Neural cell (in vitro differentiated cells): ENCODE measurements around the gene NTNG1.

ENCODE experiments used
- CTCF ChIP-seq: fragments of 450-650 bp; IDR thresholded peaks from 2 replicates; pipeline ENCODE4 v1.5.1; 2014; ENCODE audit warnings: antibody characterized with exemption, mild to moderate bottlenecking, moderate library complexity; ENCODE audit not compliant: poor library complexity, severe bottlenecking
- EP300 ChIP-seq: fragments of 450-650 bp; conservative IDR thresholded peaks from 2 replicates; pipeline ENCODE4 v1.6.1; 2014; ENCODE audit warnings: antibody characterized with exemption, mild to moderate bottlenecking, moderate library complexity; ENCODE audit not compliant: poor library complexity, severe bottlenecking
- POLR2AphosphoS5 ChIP-seq: IDR thresholded peaks from 2 replicates; pipeline ENCODE4 v1.6.1; 2012
- RAD21 ChIP-seq: fragments of 450-650 bp; conservative IDR thresholded peaks from 2 replicates; pipeline ENCODE4 v1.6.1; 2014; ENCODE audit warnings: antibody characterized with exemption, mild to moderate bottlenecking, moderate library complexity
- REST ChIP-seq: IDR thresholded peaks from 2 replicates; pipeline ENCODE4 v1.6.1; 2012; ENCODE audit warnings: borderline replicate concordance
- SMC3 ChIP-seq: fragments of 450-650 bp; conservative IDR thresholded peaks from 2 replicates; pipeline ENCODE4 v1.6.1; 2014; ENCODE audit warnings: antibody characterized with exemption, mild to moderate bottlenecking, moderate library complexity; ENCODE audit not compliant: poor library complexity
- TAF1 ChIP-seq: IDR thresholded peaks from 2 replicates; pipeline ENCODE4 v1.6.1; 2012; ENCODE audit warnings: low read depth

GRCh38 chr1:107175102-107175909, 34.5 kb downstream of the NTNG1 start:
- TF ChIP-seq EP300, result no peak
- TF ChIP-seq CTCF, result no peak
- no peak for TF ChIP-seq SMC3
- TF ChIP-seq RAD21, result no peak
- no peak for TF ChIP-seq TAF1
- peak; percentile 31 for TF ChIP-seq REST
- peak; percentile 11 for TF ChIP-seq POLR2AphosphoS5
